Measurements from ENCODE around the gene NMNAT1. TPM values are rescaled to one million over a fixed set of nuclear protein-coding genes. Genes with fewer than 3 reads are reported as not detected.
"Not testable (repeated sequence)": the region's sequence is repeated elsewhere in the genome, so short reads cannot be mapped to it uniquely, and the experiment has no call there.

Gene NMNAT1
- total RNA-seq, 1 donor from 2014 or later, result 2.2 TPM

DNA sequence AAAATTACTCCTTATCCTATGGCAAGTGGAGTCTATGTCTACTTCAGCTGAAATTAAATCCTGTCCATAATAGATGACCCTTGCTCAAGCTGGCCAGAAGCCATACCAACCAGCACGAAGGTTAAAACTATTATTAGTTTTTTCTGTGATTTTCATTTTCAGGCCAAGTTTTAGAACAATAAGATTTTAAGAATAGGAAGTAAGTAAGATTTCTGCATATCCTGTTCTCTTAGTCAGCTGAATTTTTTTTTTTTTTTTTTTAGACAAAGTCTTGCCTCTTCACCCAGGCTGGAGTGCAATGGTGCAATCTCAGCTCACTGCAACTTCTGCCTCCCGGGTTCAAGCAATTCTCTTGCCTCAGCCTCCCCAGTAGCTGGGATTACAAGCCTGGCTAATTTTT is 47.7 kb downstream of the NMNAT1 start:
- no peak for DNase-seq (ENCODE audit: low read depth)
- no peak overlapping the region for H3K4me3 ChIP-seq (ENCODE audit: low read depth, low read length)
- no peak for TF ChIP-seq CTCF (conservative IDR thresholded peaks at IDR 0.05; ENCODE audit: low read depth, low read length)

GRCh38 chr1:9992910-9993309 is 49.6 kb downstream of the NMNAT1 start:
- no peak for DNase-seq (ENCODE audit: low read depth)
- TF ChIP-seq CTCF (conservative IDR thresholded peaks at IDR 0.05; ENCODE audit: low read depth, low read length), result no peak
- H3K4me3 ChIP-seq (ENCODE audit: low read depth, low read length), result no peak overlapping the region

GRCh38 chr1:9993561-9994075 is 50.3 kb downstream of the NMNAT1 start:
- no peak overlapping the region for H3K4me3 ChIP-seq (ENCODE audit: low read depth, low read length)
- no peak for TF ChIP-seq CTCF (conservative IDR thresholded peaks at IDR 0.05; ENCODE audit: low read depth, low read length)
- no peak for DNase-seq (ENCODE audit: low read depth)

DNA sequence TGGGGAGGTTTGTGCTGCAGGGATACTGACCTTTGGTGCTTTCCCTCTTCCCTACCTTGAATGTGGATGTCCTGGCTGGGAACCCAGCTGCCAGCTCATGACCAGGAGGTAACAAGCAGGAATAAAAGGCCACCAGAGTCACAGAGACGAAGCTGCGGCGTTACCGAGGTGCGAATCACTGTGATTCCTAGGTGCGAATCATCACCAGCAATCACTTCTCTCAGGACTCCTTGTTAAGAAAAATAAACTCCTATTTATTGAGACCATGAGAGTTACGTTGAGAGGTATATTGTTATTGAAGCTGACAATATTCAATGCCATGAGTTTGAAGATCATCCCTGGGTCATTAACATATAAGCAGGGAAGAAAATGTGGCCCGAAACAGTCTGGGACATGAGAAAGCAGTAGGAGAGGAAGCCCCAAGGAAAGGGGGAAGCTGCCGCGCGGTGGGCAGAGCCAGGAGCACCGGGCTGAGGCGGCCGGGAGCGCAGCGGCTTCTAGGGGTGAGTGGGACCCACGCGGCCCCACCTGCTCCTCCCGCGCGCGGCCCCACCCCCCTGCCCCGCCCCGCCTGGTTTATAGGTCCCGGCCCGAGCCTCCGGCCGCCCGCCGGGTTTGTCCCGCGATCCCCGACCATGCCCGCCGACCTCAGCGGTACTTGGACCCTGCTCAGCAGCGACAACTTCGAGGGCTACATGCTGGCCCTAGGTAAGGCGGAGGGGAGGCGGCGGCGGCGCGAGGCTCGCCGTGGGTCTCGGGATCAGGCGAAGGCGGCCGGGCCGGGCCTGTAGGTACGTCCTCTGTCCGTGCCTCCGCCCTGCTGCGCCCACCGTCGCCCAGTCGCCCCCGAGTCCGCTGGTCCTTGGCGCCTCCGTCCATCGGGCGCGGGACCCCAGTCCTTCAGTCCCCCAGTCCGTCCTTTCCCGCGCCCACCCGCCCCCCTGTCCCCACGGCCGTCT is 53.6 kb downstream of the NMNAT1 start, which contains the start of gene RBP7:
Gene RBP7 (plus strand): TSS at position 605 of the 959 bp plus-strand sequence. CDS start 31 bp downstream, at position 636.
- H3K4me3 ChIP-seq (ENCODE audit: low read depth, low read length), result peak within 1 kb of the TSS; percentile 35
- TF ChIP-seq CTCF (conservative IDR thresholded peaks at IDR 0.05; ENCODE audit: low read depth, low read length), result no peak
- DNase-seq (ENCODE audit: low read depth), result no peak

- no peak for TF ChIP-seq CTCF (conservative IDR thresholded peaks at IDR 0.05; ENCODE audit: low read depth, low read length)
- DNase-seq (ENCODE audit: low read depth), result no peak
- H3K4me3 ChIP-seq (ENCODE audit: low read depth, low read length), result no peak overlapping the region
Observed at GRCh38 chr1:10001016-10001665, 57.9 kb downstream of the NMNAT1 start.

DNA sequence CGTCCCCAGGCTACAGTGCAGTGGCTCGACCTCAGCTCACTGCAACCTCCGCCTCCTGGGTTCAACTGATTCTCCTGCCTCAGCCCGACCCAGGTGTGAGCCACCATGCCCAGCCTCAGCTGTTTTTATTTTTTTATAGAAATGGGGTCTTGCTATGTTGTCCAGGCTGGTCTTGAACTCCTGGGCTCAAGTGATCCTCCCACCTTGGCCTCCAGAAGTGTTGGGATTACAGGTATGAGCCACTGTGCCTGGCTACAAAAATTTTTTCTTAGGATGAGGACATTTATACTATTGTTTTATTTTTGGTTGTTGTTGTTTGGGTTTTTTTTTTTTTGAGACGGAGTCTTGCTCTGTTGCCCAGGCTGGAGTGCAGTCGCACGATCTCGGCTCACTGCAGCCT is 62.0 kb downstream of the NMNAT1 start:
- not testable (repeated sequence) for DNase-seq (ENCODE audit: low read depth); H3K4me3 ChIP-seq (ENCODE audit: low read depth, low read length)

DNA sequence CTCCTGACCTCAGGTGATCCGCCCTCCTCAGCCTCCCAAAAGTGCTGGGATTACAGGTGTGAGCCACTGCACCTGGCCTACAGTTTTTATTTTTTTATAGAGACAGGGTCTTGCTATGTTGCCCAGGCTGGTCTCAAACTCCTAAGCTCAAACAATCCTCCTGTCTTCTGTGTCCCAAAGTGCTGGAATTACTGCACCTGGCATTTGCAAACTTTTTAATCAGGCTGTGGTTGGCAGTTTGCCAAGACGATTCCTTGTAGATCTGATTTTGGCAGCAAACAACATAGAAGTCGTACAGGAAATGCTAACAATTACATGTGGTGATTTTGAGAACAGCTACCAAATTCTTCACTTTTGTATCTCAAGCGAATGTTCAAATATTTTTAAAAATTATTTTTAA is 63.9 kb downstream of the NMNAT1 start:
- TF ChIP-seq CTCF (conservative IDR thresholded peaks at IDR 0.05; ENCODE audit: low read depth, low read length), result no peak
- H3K4me3 ChIP-seq (ENCODE audit: low read depth, low read length), result no peak overlapping the region
- no peak for DNase-seq (ENCODE audit: low read depth)

Data from epithelial cell of proximal tubule (primary cell).